GM23338 (cell line): ENCODE data around the gene FAXC.

ENCODE experiments used
- EZH2 ChIP-seq: fragments of 200-600 bp; sonication (generic); IDR thresholded peaks from one replicate; pipeline ENCODE4 v1.8.0; 2017; ENCODE audit warnings: antibody characterized with exemption, mild to moderate bottlenecking, low read depth; ENCODE audit not compliant: unreplicated experiment
- EZH2phosphoT487 ChIP-seq: fragments of 200-600 bp; sonication (generic); IDR thresholded peaks from one replicate; pipeline ENCODE4 v1.8.1; 2018; ENCODE audit warnings: antibody characterized with exemption; ENCODE audit not compliant: unreplicated experiment
- JUNB ChIP-seq: IDR thresholded peaks from one replicate; pipeline ENCODE4 v1.6.1; 2016; ENCODE audit warnings: antibody characterized with exemption; ENCODE audit not compliant: unreplicated experiment
- NANOG ChIP-seq: IDR thresholded peaks from 2 replicates; pipeline ENCODE4 v1.6.1; 2016; ENCODE audit warnings: antibody characterized with exemption, borderline replicate concordance
- POLR2AphosphoS5 ChIP-seq: IDR thresholded peaks from 2 replicates; pipeline ENCODE4 v1.6.1; 2016; ENCODE audit warnings: antibody characterized with exemption, low read depth
- REST ChIP-seq: IDR thresholded peaks from one replicate; pipeline ENCODE4 v1.6.1; 2018; ENCODE audit warnings: antibody characterized with exemption; ENCODE audit not compliant: unreplicated experiment
- ZNF114 ChIP-seq: fragments of 250-450 bp; sonication (Bioruptor Pico); IDR thresholded peaks from 2 replicates; pipeline ENCODE4 v1.5.0; 2020; ENCODE audit warnings: mild to moderate bottlenecking, moderate library complexity
- TF ChIP-seq, protein P1 (sequence below), 2 experiments: fragments of 200-600 bp in 1 of 2; sonication (generic) in 1 of 2; conservative IDR thresholded peaks; 2 replicates each; pipeline versions ENCODE4 v1.5.1 to v1.6.1; 2016 to 2017; ENCODE audit warnings: antibody characterized with exemption in 2 of 2, low read depth in 2 of 2, mild to moderate bottlenecking in 2 of 2, moderate library complexity in 1 of 2

DNA sequence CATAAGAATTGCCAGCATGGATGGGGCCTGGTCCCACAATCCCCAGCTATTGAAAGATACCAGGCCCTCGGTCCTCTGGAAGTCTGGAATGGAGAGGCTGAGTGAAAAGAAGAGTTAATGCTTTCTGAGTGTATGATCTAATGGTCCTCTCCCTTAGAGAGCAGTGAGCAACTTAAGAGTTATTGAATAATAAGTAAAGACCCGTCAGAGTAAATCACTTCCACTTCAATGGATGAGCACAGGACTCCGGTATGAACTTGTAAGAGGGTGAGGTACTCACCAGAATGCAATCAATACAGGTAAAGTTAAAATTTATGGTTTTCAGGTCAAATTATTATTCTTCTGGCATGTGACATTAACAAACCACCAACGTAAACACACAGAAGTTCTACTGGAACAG, 39.9 kb downstream of the FAXC start:
- TF ChIP-seq POLR2AphosphoS5, result no peak
- TF ChIP-seq, protein P1, sequence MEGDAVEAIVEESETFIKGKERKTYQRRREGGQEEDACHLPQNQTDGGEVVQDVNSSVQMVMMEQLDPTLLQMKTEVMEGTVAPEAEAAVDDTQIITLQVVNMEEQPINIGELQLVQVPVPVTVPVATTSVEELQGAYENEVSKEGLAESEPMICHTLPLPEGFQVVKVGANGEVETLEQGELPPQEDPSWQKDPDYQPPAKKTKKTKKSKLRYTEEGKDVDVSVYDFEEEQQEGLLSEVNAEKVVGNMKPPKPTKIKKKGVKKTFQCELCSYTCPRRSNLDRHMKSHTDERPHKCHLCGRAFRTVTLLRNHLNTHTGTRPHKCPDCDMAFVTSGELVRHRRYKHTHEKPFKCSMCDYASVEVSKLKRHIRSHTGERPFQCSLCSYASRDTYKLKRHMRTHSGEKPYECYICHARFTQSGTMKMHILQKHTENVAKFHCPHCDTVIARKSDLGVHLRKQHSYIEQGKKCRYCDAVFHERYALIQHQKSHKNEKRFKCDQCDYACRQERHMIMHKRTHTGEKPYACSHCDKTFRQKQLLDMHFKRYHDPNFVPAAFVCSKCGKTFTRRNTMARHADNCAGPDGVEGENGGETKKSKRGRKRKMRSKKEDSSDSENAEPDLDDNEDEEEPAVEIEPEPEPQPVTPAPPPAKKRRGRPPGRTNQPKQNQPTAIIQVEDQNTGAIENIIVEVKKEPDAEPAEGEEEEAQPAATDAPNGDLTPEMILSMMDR (conservative IDR thresholded peaks at IDR 0.05; ENCODE audit: low read depth in 2 of 2), result no peak
- no peak for TF ChIP-seq EZH2phosphoT487
- TF ChIP-seq REST, result no peak
- no peak for TF ChIP-seq ZNF114 (CRISPR knock-in tag)
- TF ChIP-seq JUNB, result no peak
- no peak for TF ChIP-seq NANOG
- no peak for TF ChIP-seq EZH2
